Measurements from ENCODE around the gene NKG7.

NKG7 gene

GRCh38 chr19:51333836-51334460, 38.5 kb downstream of the NKG7 start:
- peak in 1 of 2 donors; percentile 14 for DNase-seq (ENCODE audit: low read depth in 2 of 2)
- TF ChIP-seq, protein P1, sequence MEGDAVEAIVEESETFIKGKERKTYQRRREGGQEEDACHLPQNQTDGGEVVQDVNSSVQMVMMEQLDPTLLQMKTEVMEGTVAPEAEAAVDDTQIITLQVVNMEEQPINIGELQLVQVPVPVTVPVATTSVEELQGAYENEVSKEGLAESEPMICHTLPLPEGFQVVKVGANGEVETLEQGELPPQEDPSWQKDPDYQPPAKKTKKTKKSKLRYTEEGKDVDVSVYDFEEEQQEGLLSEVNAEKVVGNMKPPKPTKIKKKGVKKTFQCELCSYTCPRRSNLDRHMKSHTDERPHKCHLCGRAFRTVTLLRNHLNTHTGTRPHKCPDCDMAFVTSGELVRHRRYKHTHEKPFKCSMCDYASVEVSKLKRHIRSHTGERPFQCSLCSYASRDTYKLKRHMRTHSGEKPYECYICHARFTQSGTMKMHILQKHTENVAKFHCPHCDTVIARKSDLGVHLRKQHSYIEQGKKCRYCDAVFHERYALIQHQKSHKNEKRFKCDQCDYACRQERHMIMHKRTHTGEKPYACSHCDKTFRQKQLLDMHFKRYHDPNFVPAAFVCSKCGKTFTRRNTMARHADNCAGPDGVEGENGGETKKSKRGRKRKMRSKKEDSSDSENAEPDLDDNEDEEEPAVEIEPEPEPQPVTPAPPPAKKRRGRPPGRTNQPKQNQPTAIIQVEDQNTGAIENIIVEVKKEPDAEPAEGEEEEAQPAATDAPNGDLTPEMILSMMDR (IDR thresholded peaks at IDR 0.05; ENCODE audit: low read depth, low read length), result no peak
- no peak overlapping the region for H3K4me3 ChIP-seq (replicated peaks in 1 of 2; ENCODE audit: low read depth in 2 of 2, low read length in 2 of 2)

DNA sequence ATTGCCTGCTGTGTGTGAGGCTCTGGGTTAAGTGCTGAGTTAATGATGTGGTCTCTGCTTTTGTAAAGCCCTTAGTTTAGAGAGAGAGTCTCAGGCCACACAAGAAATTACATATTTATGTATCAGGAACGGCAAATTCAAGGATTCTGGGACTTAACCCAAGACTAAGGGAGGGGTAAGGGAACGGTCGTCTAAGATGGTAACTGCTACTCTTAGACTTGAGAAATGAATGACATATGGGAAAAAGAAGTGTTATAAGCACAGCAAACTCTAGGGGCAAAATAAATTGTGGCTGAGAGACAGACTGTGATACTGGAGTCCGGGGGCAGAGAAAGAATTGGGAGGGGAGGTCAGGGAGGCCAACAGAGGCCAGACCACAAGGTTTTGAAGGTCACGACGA, 40.7 kb downstream of the NKG7 start:
- DNase-seq (ENCODE audit: low read depth in 2 of 2), result no peak
- no peak overlapping the region for H3K4me3 ChIP-seq (replicated peaks in 1 of 2; ENCODE audit: low read depth in 2 of 2, low read length in 2 of 2)
- TF ChIP-seq, protein P1 (IDR thresholded peaks at IDR 0.05; ENCODE audit: low read depth, low read length), result no peak

DNA sequence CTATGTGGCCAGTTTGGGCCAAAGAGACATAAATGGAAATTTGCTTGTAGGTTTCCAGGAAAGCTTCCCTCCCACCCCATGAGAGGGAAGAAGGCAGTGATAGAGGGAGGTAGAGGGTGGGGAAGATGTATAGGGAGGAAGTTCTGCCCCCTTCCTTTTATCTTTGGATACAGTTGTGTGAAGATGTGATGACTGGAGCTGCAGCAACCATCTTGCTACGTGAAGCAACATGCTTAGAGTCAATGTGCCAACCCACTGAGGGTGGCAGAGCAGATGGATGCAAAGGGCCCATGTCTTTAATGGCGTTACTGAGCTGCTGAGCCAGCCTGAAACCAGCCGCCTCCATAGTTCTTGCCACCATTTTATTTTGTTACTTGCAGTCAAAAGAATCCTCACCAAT, 41.3 kb downstream of the NKG7 start:
- H3K4me3 ChIP-seq (replicated peaks in 1 of 2; ENCODE audit: low read depth in 2 of 2, low read length in 2 of 2), result no peak overlapping the region
- DNase-seq (ENCODE audit: low read depth in 2 of 2), result no peak
- TF ChIP-seq, protein P1 (IDR thresholded peaks at IDR 0.05; ENCODE audit: low read depth, low read length), result no peak

- H3K4me3 ChIP-seq (replicated peaks in 1 of 2; ENCODE audit: low read depth in 2 of 2, low read length in 2 of 2), result no peak overlapping the region
- TF ChIP-seq, protein P1 (IDR thresholded peaks at IDR 0.05; ENCODE audit: low read depth, low read length), result no peak
- DNase-seq (ENCODE audit: low read depth in 2 of 2), result no peak
These were observed 42.1 kb downstream of the NKG7 start for GRCh38 chr19:51330366-51330765.

DNA sequence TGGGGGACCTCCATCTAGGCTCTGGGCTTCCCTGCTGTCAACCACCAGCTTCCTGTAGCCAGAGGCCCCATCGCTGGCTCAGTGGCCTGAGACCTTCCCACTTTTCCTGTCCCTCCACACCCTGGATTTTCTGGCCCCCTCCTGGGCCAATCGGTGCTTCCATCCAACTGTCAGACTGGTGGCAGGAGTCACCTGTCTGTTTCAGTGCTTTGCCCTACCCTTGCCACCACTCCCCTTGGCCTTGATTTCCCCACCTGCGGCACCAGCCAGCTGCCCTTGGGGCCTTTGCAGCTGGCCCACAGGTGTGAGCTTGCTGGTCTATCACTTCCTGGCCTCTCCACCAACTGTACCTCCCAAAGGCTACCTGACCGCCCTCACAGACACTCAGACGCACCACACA, 43.0 kb downstream of the NKG7 start:
- H3K4me3 ChIP-seq (replicated peaks in 1 of 2; ENCODE audit: low read depth in 2 of 2, low read length in 2 of 2), result no peak overlapping the region
- TF ChIP-seq, protein P1 (IDR thresholded peaks at IDR 0.05; ENCODE audit: low read depth, low read length), result no peak
- DNase-seq (ENCODE audit: low read depth in 2 of 2), result no peak

DNA sequence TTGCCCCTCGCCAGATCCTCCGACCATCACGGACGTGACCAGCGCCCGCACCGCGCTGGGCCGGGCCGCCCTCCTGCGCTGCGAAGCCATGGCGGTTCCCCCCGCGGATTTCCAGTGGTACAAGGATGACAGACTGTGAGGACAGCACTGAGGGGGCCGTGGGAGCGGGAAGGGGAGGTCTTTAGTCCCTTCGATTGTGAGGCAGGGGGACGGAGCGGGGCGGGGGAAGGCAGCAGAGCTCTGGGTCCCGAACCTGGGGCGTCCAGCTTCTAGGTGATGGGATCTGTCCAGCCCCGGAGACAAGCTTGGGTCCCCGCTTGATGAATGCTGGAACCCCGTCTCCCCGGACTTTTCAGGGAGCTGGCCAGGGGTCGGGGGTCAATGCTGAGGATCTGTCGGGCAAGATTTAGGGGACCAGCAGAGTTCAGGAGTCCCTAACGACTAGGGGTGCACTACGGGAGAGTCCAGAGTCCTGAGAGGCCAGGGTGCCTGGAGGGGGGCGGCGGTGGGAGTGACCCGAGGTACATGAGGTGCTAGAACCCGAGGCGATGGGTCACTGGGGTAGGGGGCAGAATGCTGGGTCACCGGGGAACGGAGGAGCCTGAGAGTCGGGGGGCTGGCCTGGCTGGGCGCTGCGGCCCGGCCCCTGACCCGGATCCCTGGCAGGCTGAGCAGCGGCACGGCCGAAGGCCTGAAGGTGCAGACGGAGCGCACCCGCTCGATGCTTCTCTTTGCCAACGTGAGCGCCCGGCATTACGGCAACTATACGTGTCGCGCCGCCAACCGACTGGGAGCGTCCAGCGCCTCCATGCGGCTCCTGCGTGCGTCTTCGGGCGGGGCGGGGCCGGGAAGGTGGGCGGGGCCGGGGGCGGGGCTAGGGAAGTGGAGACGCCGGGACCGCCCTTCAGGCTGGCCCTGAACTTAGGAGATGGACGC, 45.1 kb downstream of the NKG7 start:
- peak overlapping the region; percentile 8 to 26 for H3K4me3 ChIP-seq (replicated peaks in 1 of 2; ENCODE audit: low read depth in 2 of 2, low read length in 2 of 2)
- TF ChIP-seq, protein P1 (IDR thresholded peaks at IDR 0.05; ENCODE audit: low read depth, low read length), result no peak
- DNase-seq (ENCODE audit: low read depth in 2 of 2), result peak; percentile 56 to 60

Data from cardiac fibroblast (primary cell).